Measurements from ENCODE around the gene SCMH1.

- no peak for TF ChIP-seq ZNF281 (CRISPR knock-in tag; IDR thresholded peaks at IDR 0.05)
- no peak for TF ChIP-seq CTCF (IDR thresholded peaks at IDR 0.05)
- TF ChIP-seq CDX4 (CRISPR knock-in tag; IDR thresholded peaks at IDR 0.05; ENCODE audit: borderline replicate concordance) = no peak
- TF ChIP-seq TEAD4 (CRISPR knock-in tag; IDR thresholded peaks at IDR 0.05) = no peak
- TF ChIP-seq MAX (CRISPR knock-in tag; IDR thresholded peaks at IDR 0.05) = no peak
- TF ChIP-seq USF1 (CRISPR knock-in tag; IDR thresholded peaks at IDR 0.05) = no peak
- no peak for TF ChIP-seq ZNF512 (CRISPR knock-in tag; IDR thresholded peaks at IDR 0.05; ENCODE audit: borderline replicate concordance)
- TF ChIP-seq ZNF416 (CRISPR knock-in tag; IDR thresholded peaks at IDR 0.05) = no peak
- no peak for TF ChIP-seq EMX1 (CRISPR knock-in tag; IDR thresholded peaks at IDR 0.05)
- no peak for TF ChIP-seq ETV6 (CRISPR knock-in tag; IDR thresholded peaks at IDR 0.05)
- TF ChIP-seq TCF7 (CRISPR knock-in tag; IDR thresholded peaks at IDR 0.05; ENCODE audit: low read depth) = no peak
Measured at GRCh38 chr1:41101950-41102607, 140.0 kb downstream of the SCMH1 start.
